HCT116 (cell line): ENCODE data around the gene MAP3K4. TPM values are rescaled to one million over a fixed set of nuclear protein-coding genes. Genes with fewer than 3 reads are reported as not detected.

ENCODE experiments used
- ATAC-seq: fragments of 200-7000 bp; cut with Tn5 transposase; 2 replicates; pipeline ENCODE4 v1.9.1; 2020; ENCODE audit warnings: mild to moderate bottlenecking, moderate library complexity
- BruUV-seq: library from RNA; stranded (reverse); fragments of 400-500 nt; replicated peaks from 2 replicates; lab custom pipeline; 2021; lab: Mats Ljungman, UMichigan
- CTCF ChIA-PET: fragments of 300-600 bp; sonication (Branson Sonifier 250); formaldehyde crosslinking; loops from one replicate; lab custom pipeline; 2021; ENCODE audit warnings: antibody characterized with exemption; lab: Charles Lee
- POLR2A ChIA-PET: fragments of 300-600, 350-600 bp; sonication (Branson Sonifier 250); formaldehyde crosslinking; loops from one replicate; lab custom pipeline; 2021; ENCODE audit warnings: antibody characterized with exemption; lab: Charles Lee
- RAD21 ChIA-PET, 2 experiments: fragments of 300-600 bp; sonication (Branson Sonifier 250); formaldehyde crosslinking; loops; one replicate each; lab custom pipeline; 2023; ENCODE audit warnings: low total read pairs in 2 of 2; ENCODE audit not compliant: uncharacterized antibody in 2 of 2, unreplicated experiment in 2 of 2, low non-redundant PET in 1 of 2; lab: Charles Lee
- DNase-seq: peaks from one replicate; pipeline ENCODE4 v3.0.0-alpha.2; 2010; ENCODE audit warnings: low read depth, low spot score
- H2AFZ ChIP-seq: fragments of 200-600 bp; shearing (Covaris generic), sonication (generic); 2 replicates; pipeline ENCODE4 v1.6.1; 2017; ENCODE audit warnings: low read depth, mixed run types, mixed read lengths, antibody characterized with exemption, low read length; ENCODE audit not compliant: poor library complexity, severe bottlenecking
- H3K27ac ChIP-seq: 2 replicates; pipeline ENCODE4 v1.5.1; 2012; ENCODE audit warnings: low read depth, low read length
- H3K27me3 ChIP-seq: fragments of 200-600 bp; sonication (generic); 2 replicates; pipeline ENCODE4 v1.6.1; 2016; ENCODE audit warnings: mixed run types, low read length, mixed read lengths; ENCODE audit not compliant: insufficient read depth
- H3K36me3 ChIP-seq, 2 experiments: fragments of 200-500 bp in 1 of 2; fragments of 200-600 bp in 1 of 2; sonication (Bioruptor generic) in 1 of 2; sonication (generic) in 1 of 2; 2 replicates each; pipeline versions ENCODE4 v1.5.1 to v1.6.1; 2014 to 2016; ENCODE audit warnings: low read length in 2 of 2, inconsistent platforms in 1 of 2, mixed read lengths in 1 of 2, mixed run types in 1 of 2; ENCODE audit not compliant: insufficient read depth in 2 of 2, control insufficient read depth in 1 of 2
- H3K4me1 ChIP-seq, 2 experiments: fragments of 200-600 bp in 1 of 2; sonication (generic) in 1 of 2; 2 replicates each; pipeline versions ENCODE4 v1.5.1 to v1.6.1; 2012 to 2017; ENCODE audit warnings: low read length in 2 of 2, inconsistent platforms in 1 of 2, mild to moderate bottlenecking in 1 of 2, mixed read lengths in 1 of 2, mixed run types in 1 of 2, moderate library complexity in 1 of 2; ENCODE audit not compliant: insufficient read depth in 2 of 2, control insufficient read depth in 1 of 2
- H3K4me2 ChIP-seq: fragments of 200-600 bp; sonication (generic); 2 replicates; pipeline ENCODE4 v1.6.1; 2017; ENCODE audit warnings: mixed run types, low read length, mixed read lengths
- H3K4me3 ChIP-seq, 2 experiments: fragments of 200-600 bp in 1 of 2; sonication (generic) in 1 of 2; replicated peaks in 1 of 2; 2 replicates each; pipeline ENCODE4 v1.5.1; 2011 to 2016; ENCODE audit warnings: low read length in 2 of 2, control low read depth in 1 of 2, low read depth in 1 of 2, mild to moderate bottlenecking in 1 of 2, mixed read lengths in 1 of 2, mixed run types in 1 of 2
- H3K79me2 ChIP-seq: fragments of 200-600 bp; sonication (generic); 2 replicates; pipeline ENCODE4 v1.6.1; 2017; ENCODE audit warnings: mild to moderate bottlenecking, mixed run types, low read length, moderate library complexity, mixed read lengths; ENCODE audit not compliant: insufficient read depth
- H3K9ac ChIP-seq: fragments of 200-600 bp; sonication (generic); 2 replicates; pipeline ENCODE4 v1.6.1; 2016; ENCODE audit warnings: low read length, mixed read lengths
- H3K9me2 ChIP-seq: fragments of 200-600 bp; sonication (generic), shearing (Covaris generic); 2 replicates; pipeline ENCODE4 v1.6.1; 2017; ENCODE audit warnings: mixed run types, mild to moderate bottlenecking, moderate library complexity; ENCODE audit not compliant: insufficient read depth
- H3K9me3 ChIP-seq, 2 experiments: fragments of 200-500 bp in 1 of 2; fragments of 200-600 bp in 1 of 2; sonication (Bioruptor generic) in 1 of 2; sonication (generic) in 1 of 2; 2 replicates each; pipeline ENCODE4 v1.6.1; 2014 to 2017; ENCODE audit warnings: low read length in 2 of 2, mixed read lengths in 2 of 2, inconsistent platforms in 1 of 2, low read depth in 1 of 2, mild to moderate bottlenecking in 1 of 2, mixed run types in 1 of 2, moderate library complexity in 1 of 2; ENCODE audit not compliant: control insufficient read depth in 1 of 2, insufficient read depth in 1 of 2
- H4K20me1 ChIP-seq: fragments of 200-600 bp; sonication (generic), shearing (Covaris generic); 2 replicates; pipeline ENCODE4 v1.6.1; 2017; ENCODE audit warnings: mixed run types, mild to moderate bottlenecking, moderate library complexity; ENCODE audit not compliant: insufficient read depth
- CBX3 ChIP-seq: IDR thresholded peaks from 2 replicates; pipeline ENCODE4 v1.6.1; 2012; ENCODE audit warnings: low read depth
- CTCF ChIP-seq, 3 experiments: fragments of 200-600 bp in 1 of 3; sonication (generic) in 1 of 3; IDR thresholded peaks in 2 of 3; conservative IDR thresholded peaks in 1 of 3; 2 replicates each; pipeline ENCODE4 v1.5.1; 2012 to 2017; ENCODE audit warnings: low read depth in 2 of 3, low read length in 2 of 3, antibody characterized with exemption in 1 of 3, borderline replicate concordance in 1 of 3, control low read depth in 1 of 3, mild to moderate bottlenecking in 1 of 3, mixed read lengths in 1 of 3, mixed run types in 1 of 3, moderate library complexity in 1 of 3; ENCODE audit not compliant: insufficient read depth in 1 of 3
- ELF1 ChIP-seq: IDR thresholded peaks from 2 replicates; pipeline ENCODE4 v1.6.1; 2012; ENCODE audit warnings: low read depth, borderline replicate concordance
- EZH2 ChIP-seq: fragments of 200-600 bp; sonication (generic); IDR thresholded peaks from 2 replicates; pipeline ENCODE4 v1.6.1; 2017; ENCODE audit warnings: antibody characterized with exemption, mixed run types
- EZH2phosphoT487 ChIP-seq: fragments of 200-600 bp; IDR thresholded peaks from 2 replicates; pipeline ENCODE4 v1.6.1; 2018; ENCODE audit warnings: antibody characterized with exemption, borderline replicate concordance
- FOSL1 ChIP-seq: IDR thresholded peaks from 2 replicates; pipeline ENCODE4 v1.6.1; 2012; ENCODE audit warnings: low read depth
- JUND ChIP-seq: IDR thresholded peaks from 2 replicates; pipeline ENCODE4 v1.6.1; 2012
- MAX ChIP-seq: IDR thresholded peaks from 2 replicates; pipeline ENCODE4 v1.6.1; 2012
- POLR2A ChIP-seq: IDR thresholded peaks from 2 replicates; pipeline ENCODE4 v1.7.0; 2011; ENCODE audit warnings: borderline replicate concordance; ENCODE audit not compliant: insufficient read depth, insufficient read length; ENCODE audit errors: extremely low read depth
- POLR2AphosphoS5 ChIP-seq: IDR thresholded peaks from 2 replicates; pipeline ENCODE4 v1.6.1; 2011; ENCODE audit warnings: mild to moderate bottlenecking, low read depth, low read length, moderate library complexity
- REST ChIP-seq: IDR thresholded peaks from 2 replicates; pipeline ENCODE4 v1.6.1; 2012; ENCODE audit warnings: low read depth
- SIN3A ChIP-seq: IDR thresholded peaks from 2 replicates; pipeline ENCODE4 v1.6.1; 2012; ENCODE audit warnings: low read depth
- SP1 ChIP-seq: IDR thresholded peaks from 2 replicates; pipeline ENCODE4 v1.6.1; 2012; ENCODE audit warnings: low read depth
- SRF ChIP-seq: IDR thresholded peaks from 2 replicates; pipeline ENCODE4 v1.6.1; 2012; ENCODE audit warnings: low read depth
- TCF7L2 ChIP-seq: IDR thresholded peaks from 2 replicates; pipeline ENCODE4 v1.7.0; 2011; ENCODE audit warnings: borderline replicate concordance, inconsistent platforms; ENCODE audit not compliant: insufficient read depth, insufficient read length; ENCODE audit errors: extremely low read depth
- YY1 ChIP-seq: IDR thresholded peaks from 2 replicates; pipeline ENCODE4 v1.6.1; 2011; ENCODE audit warnings: low read length, low read depth, moderate library complexity, mild to moderate bottlenecking; ENCODE audit not compliant: insufficient replicate concordance; ENCODE audit errors: extremely low read depth
- ZFX ChIP-seq: fragments of 450-650 bp; IDR thresholded peaks from 2 replicates; pipeline ENCODE4 v1.6.1; 2017
- intact Hi-C: fragments of 100-400 bp; cut with micrococcal nuclease; formaldehyde crosslinking; loops from 2 replicates; pipeline ENCODE4 v1.10.0; 2022
- total RNA-seq: library from RNA; stranded (reverse); gene quantifications from one replicate; pipeline ENCODE4 v1.2.1, GENCODE V29; 2021; ENCODE audit not compliant: unreplicated experiment

Gene MAP3K4
- total RNA-seq, 1 experiment from 2014 or later: 46.5 TPM

GRCh38 chr6:160995271-160995670 is 3.7 kb downstream of the MAP3K4 start:
- BruUV-seq: no TSS peak
- Histone ChIP-seq H3K9ac (no peak overlapping the region), H3K4me2 (no peak overlapping the region), H3K9me3 (no peaks in the 10 kb centered on the region), H3K27ac (no peak overlapping the region), H4K20me1 (peaks cover 4% of the 10 kb centered on the region; the same call in 1 of the 2 replicates), H3K27me3 (no peaks in the 10 kb centered on the region), H3K9me2 (no peaks in the 10 kb centered on the region), H3K4me1 (peaks cover 3 to 18% of the 10 kb centered on the region in 2 experiments; a peak in 3 of 4 replicates), H3K36me3 (no peaks in the 10 kb centered on the region), H3K4me3 (no peak overlapping the region), H2AFZ (no peak overlapping the region), H3K79me2 (peaks cover 82% of the 10 kb centered on the region)
- ChIA-PET CTCF (no interaction called here), RAD21 (no interaction called here), POLR2A (no interaction called here)
- no peak for ATAC-seq
- no peak for DNase-seq
- no peak for TF ChIP-seq MAX
- TF ChIP-seq POLR2AphosphoS5: no peak
- no peak for TF ChIP-seq POLR2A
- no peak for TF ChIP-seq SP1
- TF ChIP-seq ZFX: no peak
- no peak for TF ChIP-seq SIN3A
- no peak for TF ChIP-seq EZH2
- no peak for TF ChIP-seq SRF
- no peak for TF ChIP-seq CBX3
- no peak for TF ChIP-seq CTCF (IDR thresholded peaks at IDR 0.05 in 2 of 3, conservative IDR thresholded peaks at IDR 0.05 in 1 of 3; ENCODE audit: borderline replicate concordance in 1 of 3, insufficient read depth in 1 of 3, low read depth in 2 of 3, low read length in 2 of 3)
- TF ChIP-seq FOSL1: no peak
- TF ChIP-seq ELF1: no peak
- no peak for TF ChIP-seq TCF7L2
- no peak for TF ChIP-seq EZH2phosphoT487
- no peak for TF ChIP-seq YY1
- no peak for TF ChIP-seq REST
- TF ChIP-seq JUND: no peak
- TF ChIP-seq, all 23 proteins: peak for 0
- intact Hi-C loops: no loop called here
